Measurements from ENCODE around the gene SMARCC1. TPM values are rescaled to one million over a fixed set of nuclear protein-coding genes. Genes with fewer than 3 reads are reported as not detected.

Gene SMARCC1
- total RNA-seq, 4 donors from 2014 or later, result 28.2 to 51.7 (median 31.2) TPM

DNA sequence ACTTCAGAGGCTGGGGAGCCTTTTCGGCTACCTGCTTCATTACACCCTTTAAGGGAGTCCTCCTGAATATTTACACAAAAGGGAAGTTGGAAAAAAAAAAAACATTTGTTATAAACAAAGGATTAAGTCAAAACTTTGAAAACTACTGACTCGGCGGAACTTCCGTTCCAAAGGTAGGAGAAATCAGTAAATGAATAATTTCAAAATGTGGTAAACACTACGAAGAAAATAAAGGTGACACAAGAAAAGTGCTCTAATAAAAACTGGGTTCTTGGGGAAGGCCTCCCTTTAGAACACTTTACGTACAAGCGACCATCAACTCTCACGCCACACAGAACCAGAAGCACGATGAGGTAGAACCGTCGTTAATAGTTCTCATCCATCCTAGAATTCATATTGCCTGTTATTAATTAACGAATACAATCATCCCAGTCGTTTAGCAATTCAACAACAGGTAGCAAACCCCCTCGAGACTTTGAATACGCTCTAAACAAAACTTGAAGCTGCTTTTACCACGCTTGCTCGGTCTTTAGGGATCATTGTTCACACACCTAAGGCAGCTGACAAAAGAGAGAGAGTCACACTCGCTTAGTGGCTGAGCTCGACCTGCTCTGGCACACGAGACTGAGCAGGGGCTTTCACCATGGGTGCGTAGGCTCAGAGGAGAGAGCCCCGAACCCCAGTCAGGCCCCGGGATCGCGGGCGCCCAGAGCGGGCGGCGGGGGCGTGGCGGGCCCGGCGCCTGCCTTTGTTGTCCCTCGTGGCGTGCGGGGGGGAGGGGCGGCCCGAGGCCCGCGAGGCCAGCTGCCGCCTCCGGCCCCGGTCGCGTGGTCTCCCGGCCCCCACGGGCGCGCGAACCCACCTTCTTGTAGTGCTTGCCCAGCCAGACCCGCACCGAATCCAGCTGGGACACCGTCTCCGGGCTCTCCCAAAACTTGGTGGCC is 680 bp downstream of the SMARCC1 start:
- intact Hi-C loops (cut with DNase I), result no loop called here
- 1% methylated on average over 18 to 22 of the region's 54 CpGs for WGBS, 2 donors
- peak overlapping the region; percentile 97 to 100 (median 98) for H3K27ac ChIP-seq
- no peak for DNase-seq
- peaks cover 5 to 51% (median 23%) of the 10 kb centered on the region in 3 donors for H3K4me1 ChIP-seq
- peak overlapping the region; percentile 83 to 100 (median 92) for H3K4me3 ChIP-seq
- TF ChIP-seq, protein P1, sequence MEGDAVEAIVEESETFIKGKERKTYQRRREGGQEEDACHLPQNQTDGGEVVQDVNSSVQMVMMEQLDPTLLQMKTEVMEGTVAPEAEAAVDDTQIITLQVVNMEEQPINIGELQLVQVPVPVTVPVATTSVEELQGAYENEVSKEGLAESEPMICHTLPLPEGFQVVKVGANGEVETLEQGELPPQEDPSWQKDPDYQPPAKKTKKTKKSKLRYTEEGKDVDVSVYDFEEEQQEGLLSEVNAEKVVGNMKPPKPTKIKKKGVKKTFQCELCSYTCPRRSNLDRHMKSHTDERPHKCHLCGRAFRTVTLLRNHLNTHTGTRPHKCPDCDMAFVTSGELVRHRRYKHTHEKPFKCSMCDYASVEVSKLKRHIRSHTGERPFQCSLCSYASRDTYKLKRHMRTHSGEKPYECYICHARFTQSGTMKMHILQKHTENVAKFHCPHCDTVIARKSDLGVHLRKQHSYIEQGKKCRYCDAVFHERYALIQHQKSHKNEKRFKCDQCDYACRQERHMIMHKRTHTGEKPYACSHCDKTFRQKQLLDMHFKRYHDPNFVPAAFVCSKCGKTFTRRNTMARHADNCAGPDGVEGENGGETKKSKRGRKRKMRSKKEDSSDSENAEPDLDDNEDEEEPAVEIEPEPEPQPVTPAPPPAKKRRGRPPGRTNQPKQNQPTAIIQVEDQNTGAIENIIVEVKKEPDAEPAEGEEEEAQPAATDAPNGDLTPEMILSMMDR (IDR thresholded peaks at IDR 0.05), result no peak
- TF ChIP-seq POLR2A (IDR thresholded peaks at IDR 0.05), result no peak
- H3K9me3 ChIP-seq, result no peaks in the 10 kb centered on the region
- no peaks in the 10 kb centered on the region for H3K27me3 ChIP-seq
- H3K36me3 ChIP-seq, result no peaks in the 10 kb centered on the region

DNA sequence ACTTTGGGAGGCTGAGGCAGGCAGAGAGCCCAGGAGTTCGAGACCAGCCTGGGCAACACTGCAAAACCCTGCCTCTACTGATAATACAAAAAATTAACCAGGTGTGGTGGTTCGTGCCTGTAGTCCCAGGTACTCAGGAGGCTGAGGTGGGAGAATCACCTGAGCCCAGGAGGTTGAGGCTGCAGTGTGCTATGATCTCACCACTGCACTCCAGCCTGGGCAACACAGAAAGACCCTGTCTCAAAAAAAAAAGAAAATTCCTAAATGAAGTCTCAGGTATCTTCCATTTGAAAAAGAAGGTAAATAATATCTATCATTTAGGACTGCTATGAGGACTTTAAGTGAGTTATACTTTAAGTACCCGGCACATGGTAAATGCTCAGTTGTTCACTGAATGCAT is 2.9 kb downstream of the SMARCC1 start:
- Histone ChIP-seq H3K36me3 (no peaks in the 10 kb centered on the region), H3K9me3 (no peaks in the 10 kb centered on the region), H3K4me1 (peaks cover 5 to 51% (median 23%) of the 10 kb centered on the region in 3 donors), H3K27me3 (no peaks in the 10 kb centered on the region), H3K4me3 (no peak overlapping the region), H3K27ac (no peak overlapping the region)
- TF ChIP-seq, protein P1 (IDR thresholded peaks at IDR 0.05), result no peak
- no peak for TF ChIP-seq POLR2A (IDR thresholded peaks at IDR 0.05)
- WGBS, 2 donors, result 82 to 92% methylated on average over 3 of the region's 3 CpGs
- DNase-seq, result no peak
- intact Hi-C loops (cut with DNase I), result no loop called here

GRCh38 chr3:47772788-47773187 is 8.9 kb downstream of the SMARCC1 start:
- Histone ChIP-seq H3K9me3 (no peaks in the 10 kb centered on the region), H3K4me1 (peaks cover 0 to 8% (median 0%) of the 10 kb centered on the region in 3 donors), H3K27me3 (no peaks in the 10 kb centered on the region), H3K4me3 (no peak overlapping the region), H3K27ac (no peak overlapping the region), H3K36me3 (peaks cover 7 to 45% (median 22%) of the 10 kb centered on the region in 3 donors)
- intact Hi-C loops (cut with DNase I), result no loop called here
- TF ChIP-seq, protein P1 (IDR thresholded peaks at IDR 0.05), result no peak
- TF ChIP-seq POLR2A (IDR thresholded peaks at IDR 0.05), result no peak
- no peak for DNase-seq
- 89 to 92% methylated on average over 8 of the region's 8 CpGs for WGBS, 2 donors

GRCh38 chr3:47772047-47772446 is 9.6 kb downstream of the SMARCC1 start:
- intact Hi-C loops (cut with DNase I), result no loop called here
- no peak for TF ChIP-seq POLR2A (IDR thresholded peaks at IDR 0.05)
- TF ChIP-seq, protein P1 (IDR thresholded peaks at IDR 0.05), result no peak
- Histone ChIP-seq H3K36me3 (peaks cover 7 to 52% (median 22%) of the 10 kb centered on the region in 3 donors), H3K4me3 (no peak overlapping the region), H3K27me3 (no peaks in the 10 kb centered on the region), H3K4me1 (peaks cover 0 to 4% (median 0%) of the 10 kb centered on the region in 3 donors), H3K27ac (no peak overlapping the region), H3K9me3 (no peaks in the 10 kb centered on the region)
- no peak for DNase-seq
- WGBS, 2 donors, result 89 to 97% methylated on average over 8 of the region's 8 CpGs

GRCh38 chr3:47766186-47766585 is 15.5 kb downstream of the SMARCC1 start:
- 74 to 92% methylated on average over 2 to 4 of the region's 4 CpGs for WGBS, 2 donors
- no peak for DNase-seq
- Histone ChIP-seq H3K9me3 (no peaks in the 10 kb centered on the region), H3K4me1 (no peaks in the 10 kb centered on the region), H3K27ac (no peak overlapping the region), H3K27me3 (no peaks in the 10 kb centered on the region), H3K4me3 (no peak overlapping the region), H3K36me3 (peaks cover 0 to 64% (median 8%) of the 10 kb centered on the region in 3 donors)
- no peak for TF ChIP-seq POLR2A (IDR thresholded peaks at IDR 0.05)
- TF ChIP-seq, protein P1 (IDR thresholded peaks at IDR 0.05), result no peak
- intact Hi-C loops (cut with DNase I), result no loop called here

Data from esophagus squamous epithelium (tissue), 5 donors.